Endothelial cell (in vitro differentiated cells): ENCODE results near the gene MFSD2A. TPM values are rescaled to one million over a fixed set of nuclear protein-coding genes. Genes with fewer than 3 reads are reported as not detected.

ENCODE experiments used
- DNase-seq: peaks from one replicate; pipeline ENCODE4 v3.0.0; 2021; ENCODE audit warnings: low spot score
- H3K27ac Mint-ChIP-seq: one replicate; pipeline ENCODE4 v1.8.0; 2021; ENCODE audit warnings: mixed read lengths, inconsistent platforms; ENCODE audit not compliant: unreplicated experiment
- H3K27me3 Mint-ChIP-seq: one replicate; pipeline ENCODE4 v1.8.0; 2021; ENCODE audit warnings: mild to moderate bottlenecking, moderate library complexity, mixed read lengths, inconsistent platforms; ENCODE audit not compliant: unreplicated experiment
- H3K36me3 Mint-ChIP-seq: one replicate; pipeline ENCODE4 v1.8.0; 2021; ENCODE audit warnings: mild to moderate bottlenecking, low read depth, mixed read lengths, inconsistent platforms; ENCODE audit not compliant: unreplicated experiment
- H3K4me1 Mint-ChIP-seq: one replicate; pipeline ENCODE4 v1.8.0; 2021; ENCODE audit warnings: mild to moderate bottlenecking, mixed read lengths, inconsistent platforms; ENCODE audit not compliant: unreplicated experiment
- H3K4me3 Mint-ChIP-seq: one replicate; pipeline ENCODE4 v1.8.0; 2021; ENCODE audit warnings: mild to moderate bottlenecking, mixed read lengths, inconsistent platforms; ENCODE audit not compliant: unreplicated experiment
- H3K9me3 Mint-ChIP-seq: one replicate; pipeline ENCODE4 v1.8.0; 2021; ENCODE audit warnings: mixed read lengths, inconsistent platforms; ENCODE audit not compliant: unreplicated experiment
- CTCF ChIP-seq: fragments of 200-600 bp; sonication (generic); IDR thresholded peaks from one replicate; pipeline ENCODE4 v1.5.0; 2021; ENCODE audit warnings: antibody characterized with exemption; ENCODE audit not compliant: unreplicated experiment
- total RNA-seq: library from RNA; stranded (reverse); fragmentation: NEBNext Ultra II Directional; extraction: Animal tissue kit (Norgen Biotek cat#: 25700); gene quantifications from one replicate; pipeline ENCODE4 v1.2.1, GENCODE V29; 2021; ENCODE audit not compliant: unreplicated experiment

The MFSD2A gene
- total RNA-seq, 1 donor from 2014 or later = 1.6 TPM

DNA sequence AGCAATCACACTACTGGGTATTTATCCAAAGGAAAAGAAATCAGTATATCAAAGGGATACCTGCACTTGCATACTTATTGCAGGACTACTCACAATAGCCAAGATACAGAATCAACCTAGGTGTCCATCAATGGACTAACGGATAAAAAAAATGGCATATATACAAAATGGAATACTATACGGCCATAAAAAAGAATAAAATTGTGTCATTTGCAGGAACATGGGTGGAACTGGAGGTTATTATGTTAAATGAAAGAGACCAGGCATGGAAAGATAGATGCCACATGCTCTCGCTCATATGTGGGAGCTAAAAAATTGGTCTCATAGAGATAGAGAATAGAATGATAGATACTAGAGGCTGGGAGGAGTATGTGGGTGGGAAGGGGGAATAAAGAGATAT lies 56.3 kb downstream of the MFSD2A start:
- no peak for DNase-seq
- Mint-ChIP-seq H3K4me3 (no peak overlapping the region), H3K36me3 (no peaks in the 10 kb centered on the region), H3K27me3 (peaks cover 2% of the 10 kb centered on the region), H3K9me3 (no peaks in the 10 kb centered on the region), H3K27ac (no peak overlapping the region), H3K4me1 (peaks cover 5% of the 10 kb centered on the region)
- TF ChIP-seq CTCF = no peak

DNA sequence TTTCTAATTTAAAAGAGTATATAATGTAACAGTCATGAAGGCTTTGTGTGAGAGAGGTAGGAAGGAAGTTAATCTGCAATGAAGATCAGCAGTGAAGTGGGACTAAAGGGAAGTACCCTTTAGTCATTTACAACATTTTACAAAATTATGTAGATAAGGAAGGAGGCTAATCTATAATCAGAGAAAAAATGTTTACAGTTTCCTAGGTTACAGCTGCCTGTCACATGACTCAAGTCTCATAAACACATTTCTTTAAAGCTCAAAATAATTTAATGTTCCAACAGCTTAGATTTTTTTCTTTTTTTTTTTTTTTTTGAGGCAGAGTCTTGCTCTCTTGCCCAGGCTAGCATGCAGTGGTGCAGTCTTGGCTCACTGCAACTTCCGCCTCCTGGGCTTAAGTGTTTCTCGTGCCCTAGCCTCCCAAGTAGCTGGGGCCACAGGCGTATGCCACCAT lies 59.3 kb downstream of the MFSD2A start:
- DNase-seq = no peak
- no peaks in the 10 kb centered on the region for H3K36me3 Mint-ChIP-seq
- H3K4me1 Mint-ChIP-seq = peaks cover 5% of the 10 kb centered on the region
- H3K27me3 Mint-ChIP-seq = peaks cover 2% of the 10 kb centered on the region
- no peak for TF ChIP-seq CTCF
- H3K27ac Mint-ChIP-seq = no peak overlapping the region
- no peaks in the 10 kb centered on the region for H3K9me3 Mint-ChIP-seq
- H3K4me3 Mint-ChIP-seq = no peak overlapping the region

DNA sequence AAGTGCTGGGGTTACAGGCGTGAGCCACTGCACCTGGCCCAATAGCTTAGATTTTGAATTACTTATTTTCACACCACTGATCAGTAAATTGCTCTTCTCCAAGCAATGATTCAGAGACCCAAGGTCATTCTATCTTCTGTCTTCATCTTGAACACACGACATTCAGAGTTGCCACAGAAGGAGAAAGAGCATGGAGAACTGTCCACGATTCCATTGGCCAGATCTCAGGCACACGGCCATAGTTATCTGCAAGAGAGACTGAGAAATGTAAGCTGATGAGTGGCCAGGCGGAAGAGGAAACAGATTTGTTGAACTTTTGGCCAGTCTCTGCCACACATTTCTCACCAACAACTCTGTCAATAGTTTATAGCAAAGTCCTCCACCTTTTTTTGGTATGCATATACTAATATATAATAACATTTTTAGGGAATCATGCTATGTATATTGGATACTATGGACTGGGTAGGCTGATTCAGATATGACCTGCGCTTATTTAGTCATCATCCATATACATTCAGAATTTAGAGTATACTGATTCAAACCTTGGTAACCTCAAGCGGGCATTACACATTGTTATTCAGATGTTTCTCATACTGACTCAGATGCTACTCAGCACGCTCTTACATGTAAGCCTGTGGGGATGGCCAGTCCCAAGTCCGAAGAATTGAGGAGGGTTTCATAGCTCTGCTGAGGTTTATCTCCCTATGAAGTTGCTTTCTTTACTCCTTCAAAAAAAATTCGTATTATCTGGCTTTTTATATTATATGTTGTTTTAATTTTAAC lies 60.1 kb downstream of the MFSD2A start:
- peaks cover 5% of the 10 kb centered on the region for H3K4me1 Mint-ChIP-seq
- TF ChIP-seq CTCF = no peak
- H3K36me3 Mint-ChIP-seq = no peaks in the 10 kb centered on the region
- H3K9me3 Mint-ChIP-seq = no peaks in the 10 kb centered on the region
- no peak overlapping the region for H3K4me3 Mint-ChIP-seq
- no peak for DNase-seq
- peaks cover 2% of the 10 kb centered on the region for H3K27me3 Mint-ChIP-seq
- no peak overlapping the region for H3K27ac Mint-ChIP-seq

- Mint-ChIP-seq H3K9me3 (no peaks in the 10 kb centered on the region), H3K27me3 (peaks cover 2% of the 10 kb centered on the region), H3K27ac (no peak overlapping the region), H3K4me1 (peaks cover 5% of the 10 kb centered on the region), H3K4me3 (no peak overlapping the region), H3K36me3 (no peaks in the 10 kb centered on the region)
- TF ChIP-seq CTCF = no peak
- DNase-seq = no peak
These were observed 63.1 kb downstream of the MFSD2A start for GRCh38 chr1:40017951-40018575.

Other genes with a start within 250 kb of the MFSD2A start
- gene PPIE, start 216.3 kb upstream of the MFSD2A start, total RNA-seq = 38.1 TPM
- gene OXCT2, start 183.8 kb upstream of the MFSD2A start, total RNA-seq = 0.36 TPM
- 0.10 TPM for gene BMP8B, start 166.3 kb upstream of the MFSD2A start, total RNA-seq
- gene TRIT1, start 71.6 kb upstream of the MFSD2A start, total RNA-seq = 16.1 TPM
- gene MYCL, start 53.2 kb upstream of the MFSD2A start, total RNA-seq = 20.1 TPM
- 378 TPM for gene CAP1, start 85.6 kb downstream of the MFSD2A start, total RNA-seq
- gene PPT1, start 142.1 kb downstream of the MFSD2A start, total RNA-seq = 52.7 TPM
- 18.0 TPM for gene RLF, start 206.2 kb downstream of the MFSD2A start, total RNA-seq